H1 (cell line): ENCODE data around the gene P2RX5. TPM values are rescaled to one million over a fixed set of nuclear protein-coding genes. Genes with fewer than 3 reads are reported as not detected.

Experiments used
- CTCF ChIA-PET: fragments of 300-600 bp; sonication (Branson Sonifier 250); formaldehyde crosslinking; loops from one replicate; lab custom pipeline; 2021; ENCODE audit not compliant: partially characterized antibody; lab: Charles Lee
- POLR2A ChIA-PET: fragments of 300-600 bp; sonication (Branson Sonifier 250); formaldehyde crosslinking; loops from one replicate; lab custom pipeline; 2021; ENCODE audit warnings: inconsistent platforms; ENCODE audit not compliant: partially characterized antibody; lab: Charles Lee
- DNase-seq, 2 experiments: peaks; one replicate each; pipeline versions ENCODE4 v3.0.0 to v3.0.0-alpha.2; 2010 to 2022; ENCODE audit warnings: low spot score in 2 of 2, low read depth in 1 of 2, mixed read lengths in 1 of 2
- FAIRE-seq: peaks from 2 replicates; lab custom pipeline; 2011; peaks lifted over from hg19 to GRCh38; lab: Jason Lieb, UNC
- H2AFZ ChIP-seq: 2 replicates; pipeline ENCODE4 v1.8.1; 2012; ENCODE audit warnings: low read length, inconsistent platforms
- H2AK5ac ChIP-seq: 2 replicates; pipeline ENCODE4 v1.6.1; 2013; ENCODE audit warnings: low read depth, low read length
- H2BK120ac ChIP-seq: replicated peaks from 2 replicates; pipeline ENCODE3; 2013; ENCODE audit warnings: low read depth, low read length, inconsistent platforms
- H2BK12ac ChIP-seq: 2 replicates; pipeline ENCODE4 v1.6.1; 2013; ENCODE audit warnings: low read depth, low read length
- H2BK15ac ChIP-seq: 2 replicates; pipeline ENCODE4 v1.6.1; 2013; ENCODE audit warnings: low read length
- H2BK20ac ChIP-seq: 2 replicates; pipeline ENCODE4 v1.6.1; 2013; ENCODE audit warnings: low read length
- H2BK5ac ChIP-seq: 2 replicates; pipeline ENCODE4 v1.6.1; 2013; ENCODE audit warnings: low read depth, low read length
- H3K14ac ChIP-seq: 2 replicates; pipeline ENCODE4 v1.6.1; 2013; ENCODE audit warnings: inconsistent platforms; ENCODE audit not compliant: insufficient read length
- H3K18ac ChIP-seq: 2 replicates; pipeline ENCODE4 v1.6.1; 2013; ENCODE audit warnings: low read length; ENCODE audit errors: extremely low read depth
- H3K23ac ChIP-seq: 2 replicates; pipeline ENCODE4 v1.6.1; 2013; ENCODE audit warnings: inconsistent platforms; ENCODE audit not compliant: insufficient read length
- H3K23me2 ChIP-seq: 2 replicates; pipeline ENCODE4 v1.6.1; 2013; ENCODE audit warnings: low read depth, low read length
- H3K27ac ChIP-seq: 2 replicates; pipeline ENCODE4 v1.6.1; 2011; ENCODE audit warnings: low read depth, low read length, inconsistent platforms
- H3K27me3 ChIP-seq, 4 experiments: replicated peaks in 1 of 4; 1 replicate in 1 of 4; 2 replicates in 3 of 4; pipeline versions ENCODE4 v1.6.1 to v1.8.1; 2011 to 2013; ENCODE audit warnings: low read length in 3 of 4, mild to moderate bottlenecking in 3 of 4, inconsistent platforms in 2 of 4, mixed read lengths in 2 of 4, moderate library complexity in 1 of 4; ENCODE audit not compliant: control insufficient read depth in 3 of 4, insufficient read depth in 3 of 4; ENCODE audit errors: extremely low read depth in 1 of 4
- H3K36me3 ChIP-seq, 4 experiments: 2 replicates each; pipeline versions ENCODE4 v1.6.1 to v1.8.1; 2011 to 2013; ENCODE audit warnings: mild to moderate bottlenecking in 4 of 4, low read length in 3 of 4, moderate library complexity in 2 of 4, control low read depth in 1 of 4, inconsistent platforms in 1 of 4; ENCODE audit not compliant: insufficient read depth in 4 of 4, control insufficient read depth in 2 of 4
- H3K4ac ChIP-seq: replicated peaks from 2 replicates; pipeline ENCODE3; 2013; ENCODE audit warnings: low read length, low read depth, mixed read lengths, inconsistent platforms; ENCODE audit not compliant: insufficient read length
- H3K4me1 ChIP-seq, 4 experiments: replicated peaks in 1 of 4; 1 replicate in 1 of 4; 2 replicates in 3 of 4; pipeline versions ENCODE4 v1.6.1 to v1.8.1; 2011 to 2013; ENCODE audit warnings: low read length in 3 of 4, inconsistent platforms in 2 of 4, mixed read lengths in 1 of 4; ENCODE audit not compliant: insufficient read depth in 4 of 4, control insufficient read depth in 3 of 4
- H3K4me2 ChIP-seq, 2 experiments: 2 replicates each; pipeline versions ENCODE4 v1.6.1 to v1.8.1; 2011 to 2013; ENCODE audit warnings: low read depth in 2 of 2, low read length in 2 of 2, control low read depth in 1 of 2, inconsistent platforms in 1 of 2, mild to moderate bottlenecking in 1 of 2; ENCODE audit not compliant: insufficient read depth in 1 of 2
- H3K4me3 ChIP-seq, 4 experiments: fragments of 200-600, 300-600 bp in 1 of 4; sonication (generic), shearing (Covaris generic), sonication (Bioruptor Twin) in 1 of 4; 2 replicates each; pipeline versions ENCODE4 v1.5.1 to v1.8.1; 2011 to 2016; ENCODE audit warnings: low read length in 4 of 4, low read depth in 3 of 4, control low read depth in 2 of 4, inconsistent platforms in 2 of 4, mild to moderate bottlenecking in 2 of 4, mixed read lengths in 1 of 4, moderate library complexity in 1 of 4; ENCODE audit not compliant: insufficient read depth in 2 of 4; ENCODE audit errors: extremely low read depth in 1 of 4
- H3K56ac ChIP-seq: replicated peaks from 2 replicates; pipeline ENCODE3; 2013; ENCODE audit warnings: low read depth, mild to moderate bottlenecking, mixed read lengths, low read length, inconsistent platforms; ENCODE audit not compliant: insufficient read length
- H3K79me1 ChIP-seq: 2 replicates; pipeline ENCODE4 v1.6.1; 2013; ENCODE audit warnings: low read depth, low read length, control low read depth
- H3K79me2 ChIP-seq, 2 experiments: 2 replicates each; pipeline versions ENCODE4 v1.6.1 to v1.8.1; 2012 to 2013; ENCODE audit warnings: low read length in 2 of 2, mild to moderate bottlenecking in 2 of 2, inconsistent platforms in 1 of 2; ENCODE audit not compliant: insufficient read depth in 2 of 2, control insufficient read depth in 1 of 2
- H3K9ac ChIP-seq, 4 experiments: replicated peaks in 1 of 4; 1 replicate in 1 of 4; 2 replicates in 3 of 4; pipeline versions ENCODE4 v1.6.1 to v1.8.1; 2011 to 2013; ENCODE audit warnings: low read depth in 3 of 4, low read length in 3 of 4, control low read depth in 2 of 4, mild to moderate bottlenecking in 2 of 4, moderate library complexity in 2 of 4, inconsistent platforms in 1 of 4; ENCODE audit errors: extremely low read depth in 1 of 4
- H3K9me3 ChIP-seq, 2 experiments: 2 replicates each; pipeline versions ENCODE4 v1.6.1 to v1.8.1; 2012 to 2013; ENCODE audit warnings: mild to moderate bottlenecking in 2 of 2, moderate library complexity in 2 of 2, control low read depth in 1 of 2, inconsistent platforms in 1 of 2, low read depth in 1 of 2, low read length in 1 of 2, mixed read lengths in 1 of 2; ENCODE audit not compliant: insufficient read depth in 2 of 2
- H4K20me1 ChIP-seq, 2 experiments: replicated peaks in 1 of 2; 2 replicates each; pipeline versions ENCODE3 to v1.8.1; 2011 to 2013; ENCODE audit warnings: inconsistent platforms in 2 of 2, low read length in 2 of 2, mild to moderate bottlenecking in 1 of 2; ENCODE audit not compliant: insufficient read depth in 2 of 2, control insufficient read depth in 1 of 2
- H4K5ac ChIP-seq: 2 replicates; pipeline ENCODE4 v1.6.1; 2013; ENCODE audit warnings: low read length, low read depth, mixed read lengths, inconsistent platforms; ENCODE audit not compliant: insufficient read length
- H4K8ac ChIP-seq: 2 replicates; pipeline ENCODE4 v1.8.0; 2013; ENCODE audit warnings: mild to moderate bottlenecking, moderate library complexity, low read length, inconsistent platforms; ENCODE audit not compliant: insufficient read depth; ENCODE audit errors: extremely low read depth
- H4K91ac ChIP-seq: replicated peaks from 2 replicates; pipeline ENCODE3; 2013; ENCODE audit warnings: low read length, mixed read lengths, inconsistent platforms; ENCODE audit not compliant: insufficient read length
- ATF2 ChIP-seq: IDR thresholded peaks from 2 replicates; pipeline ENCODE4 v1.6.1; 2012; ENCODE audit warnings: low read length, inconsistent platforms
- ATF3 ChIP-seq: IDR thresholded peaks from 2 replicates; pipeline ENCODE4 v1.6.1; 2011; ENCODE audit warnings: low read depth, mild to moderate bottlenecking, low read length; ENCODE audit not compliant: insufficient read depth
- BACH1 ChIP-seq: IDR thresholded peaks from 2 replicates; pipeline ENCODE4 v1.6.1; 2012; ENCODE audit warnings: low read length, improper control_type of control experiment
- BRCA1 ChIP-seq: IDR thresholded peaks from 2 replicates; pipeline ENCODE4 v1.6.1; 2012; ENCODE audit warnings: low read depth, low read length, improper control_type of control experiment
- GTF2F1 ChIP-seq: IDR thresholded peaks from 2 replicates; pipeline ENCODE4 v1.6.1; 2012; ENCODE audit warnings: low read depth, low read length, improper control_type of control experiment, borderline replicate concordance
- HDAC6 ChIP-seq: IDR thresholded peaks from one replicate; pipeline ENCODE4 v1.7.1; 2012; ENCODE audit warnings: low read depth, mild to moderate bottlenecking, inconsistent platforms, low read length, moderate library complexity
- JUN ChIP-seq: IDR thresholded peaks from 2 replicates; pipeline ENCODE4 v1.6.1; 2011; ENCODE audit warnings: low read depth, mild to moderate bottlenecking, improper control_type of control experiment, low read length
- KDM5A ChIP-seq: fragments of 200-600 bp; IDR thresholded peaks from 2 replicates; pipeline ENCODE4 v1.7.1; 2012; ENCODE audit warnings: mild to moderate bottlenecking, low read length, inconsistent platforms, mixed read lengths
- SAP30 ChIP-seq: fragments of 300-600 bp; sonication (generic); IDR thresholded peaks from 2 replicates; pipeline ENCODE4 v1.7.1; 2012; ENCODE audit warnings: low read length, moderate library complexity, mild to moderate bottlenecking, inconsistent platforms; ENCODE audit not compliant: insufficient read depth, insufficient replicate concordance
- SP4 ChIP-seq: IDR thresholded peaks from 2 replicates; pipeline ENCODE4 v1.6.1; 2012; ENCODE audit warnings: low read length, inconsistent platforms
- WGBS, 2 experiments: shearing (Covaris generic) in 1 of 2; methylation state at CpG; one replicate each; pipeline versions ENCODE4 v1.1.6 to v1.1.7; 2013 to 2015; ENCODE audit warnings: low lambda C conversion rate in 2 of 2, mixed read lengths in 2 of 2, inconsistent platforms in 1 of 2, low coverage in 1 of 2, missing lambda C conversion rate in 1 of 2; ENCODE audit not compliant: insufficient replicate concordance in 2 of 2, insufficient coverage in 1 of 2, insufficient read length in 1 of 2; ENCODE audit errors: extremely low coverage in 1 of 2, missing lambda C conversion rate in 1 of 2; 5-methylcytosine and 5-hydroxymethylcytosine counted together
- polyA plus RNA-seq, 7 experiments: library from polyadenylated mRNA; depleted of rRNA in 3 of 7; stranded (reverse) in 5 of 7; unstranded in 2 of 7; fragments of >200 nt in 5 of 7; fragments of 200-250 nt in 2 of 7; gene quantifications; 1 replicate in 5 of 7; 2 replicates in 1 of 7; 4 replicates in 1 of 7; pipeline versions ENCODE4 v1.2.1 to v1.2.3, GENCODE V29; 2011 to 2013; ENCODE audit warnings: missing spikeins in 2 of 7, mixed read lengths in 2 of 7
- total RNA-seq: library from RNA; stranded (reverse); fragmentation: NEBNext Ultra II Directional; extraction: Animal tissue kit (Norgen Biotek cat#: 25700); gene quantifications from 2 replicates; pipeline ENCODE4 v1.2.1, GENCODE V29; 2021

Gene P2RX5
- total and polyA plus RNA-seq, 2 of the 8 experiments (the other 6 are each of a cell fraction or from before 2014, with no cell fraction given) = 12.0 to 15.6 TPM

- Histone ChIP-seq H3K79me2 (peaks cover 10 to 42% of the 10 kb centered on the region in 2 experiments), H2BK12ac (no peak overlapping the region), H2BK15ac (no peak overlapping the region), H3K9me3 (no peaks in the 10 kb centered on the region), H3K18ac (peak overlapping the region; percentile 95; the same call in 1 of the 2 replicates), H3K27me3 (no peaks in the 10 kb centered on the region), H3K4me3 (peak overlapping the region; percentile 67 to 84 (median 75)), H2AFZ (peak overlapping the region; percentile 58; the same call in 1 of the 2 replicates), H4K20me1 (peaks cover 4 to 18% of the 10 kb centered on the region in 2 experiments), H3K4me1 (peaks cover 0 to 13% (median 8%) of the 10 kb centered on the region in 4 experiments; a peak in 4 of 7 replicates), H4K91ac (no peak overlapping the region), H3K36me3 (peaks cover 8 to 40% (median 12%) of the 10 kb centered on the region in 4 experiments), H2AK5ac (no peak overlapping the region), H3K56ac (peak overlapping the region; percentile 62), H3K14ac (no peak overlapping the region), H3K23ac (no peak overlapping the region), H2BK20ac (no peak overlapping the region), H3K23me2 (peaks cover 12% of the 10 kb centered on the region), H3K79me1 (peaks cover 12% of the 10 kb centered on the region), H2BK5ac (peak overlapping the region; percentile 96), H3K4me2 (peak overlapping the region; percentile 92 to 93), H3K4ac (peak overlapping the region; percentile 24), H4K5ac (no peak overlapping the region), H2BK120ac (no peak overlapping the region), H4K8ac (no peak overlapping the region; the same call in 1 of the 2 replicates), H3K27ac (peak overlapping the region; percentile 71; the same call in 1 of the 2 replicates), H3K9ac (peak overlapping the region in 3 of 4 experiments; percentile 72 to 93 (median 93); a peak in 6 of 7 replicates)
- CTCF ChIA-PET = interaction anchor here (0.6 to 9.3 kb wide), 18 partner anchors 8 to 894 kb away, joined by 3 to 72 read pairs (median 4); partner anchors contain the start of gene NCBP3
- no peak for TF ChIP-seq ATF2
- TF ChIP-seq JUN = no peak
- no peak for TF ChIP-seq BACH1
- no peak for TF ChIP-seq SP4
- no peak for TF ChIP-seq GTF2F1
- no peak for TF ChIP-seq KDM5A
- no peak for TF ChIP-seq BRCA1
- no peak for TF ChIP-seq HDAC6
- no peak for TF ChIP-seq ATF3
- no peak for TF ChIP-seq SAP30
- FAIRE-seq = no peak
- WGBS, 2 experiments = 14% methylated on average over 13 of the region's 13 CpGs; no CpG with 5 or more reads in 1 of the 2 experiments
- POLR2A ChIA-PET = interaction anchor here (0.8 to 3.9 kb wide), 15 partner anchors 9 to 122 kb away, joined by 3 to 15 read pairs (median 5); partner anchors contain the start of genes EMC6, P2RX5 and TAX1BP3
- DNase-seq = no peak
These were observed 27.2 kb upstream of the P2RX5 start for GRCh38 chr17:3723188-3723555.
